Caco-2 (cell line): ENCODE results near the gene CCDC122. TPM values are rescaled to one million over a fixed set of nuclear protein-coding genes. Genes with fewer than 3 reads are reported as not detected.

ENCODE experiments used
- BruUV-seq: library from RNA; stranded (reverse); fragments of 400-500 nt; replicated peaks from 2 replicates; lab custom pipeline; 2021; lab: Mats Ljungman, UMichigan
- CTCF ChIA-PET: fragments of 300-600 bp; sonication (Branson Sonifier 250); formaldehyde crosslinking; loops from one replicate; lab custom pipeline; 2022; ENCODE audit warnings: antibody characterized with exemption; lab: Charles Lee
- POLR2A ChIA-PET: fragments of 300-600 bp; sonication (Branson Sonifier 250); formaldehyde crosslinking; loops from one replicate; lab custom pipeline; 2022; ENCODE audit warnings: antibody characterized with exemption; lab: Charles Lee
- DNase-seq, 2 experiments: peaks; one replicate each; pipeline versions ENCODE4 v3.0.0 to v3.0.0-alpha.2; 2020 to 2022
- H3K27me3 ChIP-seq: replicated peaks from 2 replicates; pipeline ENCODE4 v1.6.0; 2011; ENCODE audit warnings: low read length; ENCODE audit not compliant: control insufficient read depth, insufficient read depth
- H3K36me3 ChIP-seq: 2 replicates; pipeline ENCODE4 v1.5.1; 2011; ENCODE audit warnings: low read length; ENCODE audit not compliant: control insufficient read depth, insufficient read depth
- H3K4me1 ChIP-seq: fragments of 250-450 bp; sonication (Bioruptor Pico); 2 replicates; pipeline ENCODE4 v1.5.1; 2020; ENCODE audit warnings: mild to moderate bottlenecking
- H3K4me3 ChIP-seq: 2 replicates; pipeline ENCODE4 v1.5.1; 2011; ENCODE audit warnings: low read depth, mild to moderate bottlenecking, control low read depth, low read length
- H3K9me3 ChIP-seq: fragments of 250-450 bp; sonication (Bioruptor Pico); 2 replicates; pipeline ENCODE4 v1.5.1; 2020; ENCODE audit warnings: mild to moderate bottlenecking, moderate library complexity
- H3K27ac Mint-ChIP-seq: one replicate; pipeline ENCODE4 v1.8.0; 2022; ENCODE audit warnings: mixed read lengths; ENCODE audit not compliant: unreplicated experiment
- H3K27me3 Mint-ChIP-seq: one replicate; pipeline ENCODE4 v1.8.0; 2022; ENCODE audit warnings: mixed read lengths; ENCODE audit not compliant: insufficient read depth, unreplicated experiment
- H3K36me3 Mint-ChIP-seq: one replicate; pipeline ENCODE4 v1.8.0; 2022; ENCODE audit warnings: mild to moderate bottlenecking, mixed read lengths; ENCODE audit not compliant: insufficient read depth, unreplicated experiment
- H3K4me1 Mint-ChIP-seq: one replicate; pipeline ENCODE4 v1.8.0; 2022; ENCODE audit warnings: low read depth, mixed read lengths; ENCODE audit not compliant: unreplicated experiment
- H3K4me3 Mint-ChIP-seq: one replicate; pipeline ENCODE4 v1.8.0; 2022; ENCODE audit warnings: mild to moderate bottlenecking, moderate library complexity, mixed read lengths; ENCODE audit not compliant: unreplicated experiment
- H3K9me3 Mint-ChIP-seq: one replicate; pipeline ENCODE4 v1.8.0; 2022; ENCODE audit warnings: mixed read lengths; ENCODE audit not compliant: unreplicated experiment
- CTCF ChIP-seq, 2 experiments: fragments of 200-600 bp in 1 of 2; IDR thresholded peaks; 1 replicate in 1 of 2; 2 replicates in 1 of 2; pipeline versions ENCODE4 v1.5.1 to v1.8.0; 2011 to 2022; ENCODE audit warnings: antibody characterized with exemption in 1 of 2, control low read depth in 1 of 2, inconsistent platforms in 1 of 2, low read depth in 1 of 2, low read length in 1 of 2, mild to moderate bottlenecking in 1 of 2, moderate library complexity in 1 of 2; ENCODE audit not compliant: insufficient read depth in 1 of 2, severe bottlenecking in 1 of 2, unreplicated experiment in 1 of 2
- intact Hi-C: fragments of 100-400 bp; cut with micrococcal nuclease; formaldehyde crosslinking; loops from one replicate; pipeline ENCODE4 v1.10.0; 2022; ENCODE audit not compliant: unreplicated experiment
- total RNA-seq: library from RNA; stranded (reverse); gene quantifications from 2 replicates; pipeline ENCODE4 v1.2.3, GENCODE V29; 2022

CCDC122 gene
- total RNA-seq, 1 experiment from 2014 or later: 15.6 TPM

- Histone ChIP-seq H3K9me3 (no peaks in the 10 kb centered on the region), H3K4me1 (peaks cover 16% of the 10 kb centered on the region), H3K36me3 (no peaks in the 10 kb centered on the region), H3K4me3 (no peak overlapping the region), H3K27me3 (no peaks in the 10 kb centered on the region)
- H3K27me3 Mint-ChIP-seq: no peaks in the 10 kb centered on the region
- no peak for DNase-seq
- H3K36me3 Mint-ChIP-seq: no peaks in the 10 kb centered on the region
- no TSS peak for BruUV-seq
- no peak overlapping the region for H3K4me3 Mint-ChIP-seq
- no peaks in the 10 kb centered on the region for H3K9me3 Mint-ChIP-seq
- no peak for TF ChIP-seq CTCF (IDR thresholded peaks at IDR 0.05; ENCODE audit: insufficient read depth in 1 of 2, low read depth in 1 of 2, low read length in 1 of 2, severe bottlenecking in 1 of 2, unreplicated experiment in 1 of 2)
- no peak overlapping the region for H3K27ac Mint-ChIP-seq
- CTCF ChIA-PET: no interaction called here
- H3K4me1 Mint-ChIP-seq: peaks cover 18% of the 10 kb centered on the region
- POLR2A ChIA-PET: no interaction called here
- intact Hi-C loops: loop anchor here (10.0 kb wide), 1 partner anchor 674 kb away; no protein-coding TSS in a partner anchor
Observed at GRCh38 chr13:43808676-43809075, 70.9 kb downstream of the CCDC122 start.

GRCh38 chr13:43805681-43806128 is 73.8 kb downstream of the CCDC122 start:
- Mint-ChIP-seq H3K36me3 (no peaks in the 10 kb centered on the region), H3K27ac (no peak overlapping the region), H3K9me3 (no peaks in the 10 kb centered on the region), H3K4me1 (peaks cover 8% of the 10 kb centered on the region), H3K27me3 (no peaks in the 10 kb centered on the region), H3K4me3 (no peak overlapping the region)
- no peaks in the 10 kb centered on the region for H3K9me3 ChIP-seq
- no peaks in the 10 kb centered on the region for H3K27me3 ChIP-seq
- no peak for TF ChIP-seq CTCF (IDR thresholded peaks at IDR 0.05; ENCODE audit: insufficient read depth in 1 of 2, low read depth in 1 of 2, low read length in 1 of 2, severe bottlenecking in 1 of 2, unreplicated experiment in 1 of 2)
- no TSS peak for BruUV-seq
- peaks cover 13% of the 10 kb centered on the region for H3K4me1 ChIP-seq
- intact Hi-C loops: loop anchor here (2.0 to 10.0 kb wide), 2 partner anchors 671 to 835 kb away; no protein-coding TSS in a partner anchor
- no peaks in the 10 kb centered on the region for H3K36me3 ChIP-seq
- DNase-seq: no peak
- CTCF ChIA-PET: interaction anchor here (1.7 kb wide), 1 partner anchor 10 kb away, joined by 5 read pairs; no protein-coding TSS in a partner anchor
- no peak overlapping the region for H3K4me3 ChIP-seq
- POLR2A ChIA-PET: no interaction called here

- no peaks in the 10 kb centered on the region for H3K36me3 Mint-ChIP-seq
- no peaks in the 10 kb centered on the region for H3K9me3 Mint-ChIP-seq
- H3K27ac Mint-ChIP-seq: no peak overlapping the region
Observed at GRCh38 chr13:43805071-43805468, 74.5 kb downstream of the CCDC122 start.

More at GRCh38 chr13:43805071-43805468, 74.5 kb downstream of the CCDC122 start:
- H3K27me3 ChIP-seq: no peaks in the 10 kb centered on the region
- no peaks in the 10 kb centered on the region for H3K36me3 ChIP-seq
- ChIA-PET CTCF (interaction anchor here (0.6 to 1.9 kb wide), 13 partner anchors 9 to 836 kb away, joined by 3 to 8 read pairs (median 4); partner anchors contain the start of gene ENOX1), POLR2A (no interaction called here)
- H3K9me3 ChIP-seq: no peaks in the 10 kb centered on the region
- DNase-seq: no peak
- no peak overlapping the region for H3K4me3 ChIP-seq
- H3K4me1 Mint-ChIP-seq: peaks cover 13% of the 10 kb centered on the region
- TF ChIP-seq CTCF (IDR thresholded peaks at IDR 0.05; ENCODE audit: insufficient read depth in 1 of 2, low read depth in 1 of 2, low read length in 1 of 2, severe bottlenecking in 1 of 2, unreplicated experiment in 1 of 2): no peak
- H3K4me1 ChIP-seq: peaks cover 20% of the 10 kb centered on the region
- intact Hi-C loops: loop anchor here (2.0 to 10.0 kb wide), 2 partner anchors 670 to 834 kb away; no protein-coding TSS in a partner anchor
- no TSS peak for BruUV-seq
- H3K4me3 Mint-ChIP-seq: no peak overlapping the region
- H3K27me3 Mint-ChIP-seq: no peaks in the 10 kb centered on the region
